ENCODE results near the gene BBC3. TPM values are rescaled to one million over a fixed set of nuclear protein-coding genes. Genes with fewer than 3 reads are reported as not detected.
"Not testable (repeated sequence)": the region's sequence is repeated elsewhere in the genome, so short reads cannot be mapped to it uniquely, and the experiment has no call there.

The BBC3 gene
- total and polyA plus RNA-seq, 9 donors = 2.7 to 3.8 (median 2.9) TPM

DNA sequence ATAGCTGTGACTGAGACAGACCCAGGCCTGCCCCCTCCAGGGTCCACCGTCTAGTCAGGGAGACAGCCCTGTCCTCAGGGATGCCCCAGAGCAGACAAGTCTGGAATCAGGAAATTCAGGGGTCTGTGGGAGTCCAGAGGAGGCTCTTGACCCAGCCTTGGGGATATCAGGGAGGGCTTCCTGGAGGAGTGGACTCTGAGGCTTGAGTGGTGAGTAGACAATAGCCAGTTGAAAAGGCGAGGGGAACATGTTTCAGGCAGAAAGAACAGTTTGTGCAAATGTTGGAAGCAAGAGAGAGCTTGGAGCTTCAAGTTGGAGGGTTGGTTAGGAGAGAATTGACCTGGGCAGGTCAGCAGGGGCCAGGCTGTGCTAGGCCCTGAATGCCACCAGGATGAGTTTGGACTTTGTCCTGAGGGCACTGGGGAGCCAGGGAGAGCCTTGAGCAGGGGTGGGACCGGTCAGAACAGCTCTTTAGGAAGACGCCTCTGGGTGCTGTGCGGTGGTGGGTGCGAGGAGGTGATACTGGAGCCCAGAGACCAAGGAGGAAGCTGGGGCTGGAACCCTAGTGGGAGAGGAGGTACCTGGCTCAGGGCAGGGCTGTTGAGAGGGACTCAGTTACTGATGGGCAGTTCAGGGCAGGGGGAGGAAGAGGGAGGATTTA is 28.0 kb upstream of the BBC3 start:
- Histone ChIP-seq H3K27me3 (ENCODE audit: control insufficient read depth, insufficient read depth, low read length) (no peaks in the 10 kb centered on the region), H3K4me1 (ENCODE audit: control insufficient read depth, insufficient read depth, low read length) (peaks cover 23% of the 10 kb centered on the region), H3K27ac (ENCODE audit: low read length) (no peak overlapping the region), H3K4me3 (ENCODE audit: low read length) (no peak overlapping the region), H3K36me3 (ENCODE audit: control insufficient read depth, insufficient read depth, low read length) (peaks cover 49% of the 10 kb centered on the region), H3K9me3 (replicated peaks; ENCODE audit: control insufficient read depth, low read depth, low read length) (no peaks in the 10 kb centered on the region)
- 90% methylated on average over 6 of the region's 6 CpGs for WGBS (ENCODE audit: insufficient coverage)
- no peak for DNase-seq

DNA sequence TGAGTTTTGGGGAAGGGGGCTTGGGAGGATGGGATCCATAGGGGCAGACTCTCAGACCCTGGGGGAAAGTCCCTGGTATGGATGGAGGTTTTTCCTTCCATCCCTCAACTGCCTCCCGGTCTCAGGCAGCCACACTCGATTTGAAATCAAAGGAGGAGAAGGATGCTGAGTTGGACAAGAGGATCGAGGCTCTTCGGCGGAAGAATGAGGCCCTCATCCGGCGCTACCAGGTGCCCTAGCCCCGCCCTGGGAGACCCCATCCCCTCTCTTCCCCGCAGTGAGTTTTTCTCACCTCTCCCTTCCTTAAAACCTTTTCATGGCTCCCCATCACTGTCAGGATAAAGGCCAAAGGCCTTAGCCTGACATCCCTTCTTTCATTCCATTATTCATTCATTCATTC is 27.4 kb upstream of the BBC3 start:
- Histone ChIP-seq H3K4me1 (ENCODE audit: control insufficient read depth, insufficient read depth, low read length) (peaks cover 23% of the 10 kb centered on the region), H3K36me3 (ENCODE audit: control insufficient read depth, insufficient read depth, low read length) (peaks cover 48% of the 10 kb centered on the region), H3K9me3 (replicated peaks; ENCODE audit: control insufficient read depth, low read depth, low read length) (no peaks in the 10 kb centered on the region), H3K4me3 (ENCODE audit: low read length) (peak overlapping the region; percentile 84), H3K27ac (ENCODE audit: low read length) (peak overlapping the region; percentile 100), H3K27me3 (ENCODE audit: control insufficient read depth, insufficient read depth, low read length) (no peaks in the 10 kb centered on the region)
- WGBS (ENCODE audit: insufficient coverage) = no CpG with 5 or more reads among the region's 9 CpGs
- no peak for DNase-seq

- Histone ChIP-seq H3K27ac (ENCODE audit: low read length) (peak overlapping the region; percentile 100), H3K4me1 (ENCODE audit: control insufficient read depth, insufficient read depth, low read length) (peaks cover 23% of the 10 kb centered on the region), H3K27me3 (ENCODE audit: control insufficient read depth, insufficient read depth, low read length) (no peaks in the 10 kb centered on the region), H3K9me3 (replicated peaks; ENCODE audit: control insufficient read depth, low read depth, low read length) (no peaks in the 10 kb centered on the region), H3K4me3 (ENCODE audit: low read length) (peak overlapping the region; percentile 84), H3K36me3 (ENCODE audit: control insufficient read depth, insufficient read depth, low read length) (peaks cover 40% of the 10 kb centered on the region)
- DNase-seq = no peak
- WGBS (ENCODE audit: insufficient coverage) = 1% methylated on average over 27 of the region's 29 CpGs
Measured at GRCh38 chr19:47257411-47258169, 26.6 kb upstream of the BBC3 start.

DNA sequence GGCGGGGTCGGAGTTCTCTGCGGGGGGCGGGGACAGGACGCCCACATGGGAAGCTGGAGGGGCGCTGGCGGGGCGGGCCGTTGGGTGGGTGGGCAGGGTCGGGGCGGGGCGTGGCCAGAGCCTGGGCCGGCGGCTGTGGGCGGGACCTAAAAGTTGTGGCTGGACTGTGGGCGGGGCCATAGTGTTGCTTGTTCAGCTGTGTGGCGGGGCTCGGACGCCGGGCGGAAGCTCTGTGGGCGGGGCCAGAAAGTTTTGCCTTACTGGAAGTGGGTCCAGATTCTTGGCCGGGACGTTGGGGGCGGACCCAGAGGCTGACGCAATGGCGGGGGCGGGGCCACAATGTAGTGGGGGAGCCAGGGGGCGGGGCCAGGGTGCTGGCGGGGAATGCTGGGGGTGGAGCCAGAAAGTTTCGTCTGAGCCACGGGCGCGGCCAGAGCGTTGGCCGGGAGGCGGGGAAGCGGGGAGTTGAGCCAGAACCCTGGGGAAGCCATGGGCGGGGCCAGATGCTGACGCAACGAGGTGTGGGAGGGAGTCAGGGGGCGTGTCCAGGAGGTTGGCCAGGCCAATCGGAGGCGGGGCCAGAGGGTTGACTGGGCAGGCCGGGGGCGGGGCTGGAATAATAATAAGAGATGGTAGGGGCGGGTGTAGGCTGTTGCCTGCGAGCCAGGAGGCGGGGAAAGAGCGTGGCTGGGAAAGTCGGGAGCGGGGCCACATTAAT is 25.9 kb upstream of the BBC3 start:
- Histone ChIP-seq H3K36me3 (ENCODE audit: control insufficient read depth, insufficient read depth, low read length) (peaks cover 36% of the 10 kb centered on the region), H3K4me1 (ENCODE audit: control insufficient read depth, insufficient read depth, low read length) (peaks cover 23% of the 10 kb centered on the region), H3K27me3 (ENCODE audit: control insufficient read depth, insufficient read depth, low read length) (no peaks in the 10 kb centered on the region), H3K4me3 (ENCODE audit: low read length) (peak overlapping the region; percentile 84), H3K9me3 (replicated peaks; ENCODE audit: control insufficient read depth, low read depth, low read length) (no peaks in the 10 kb centered on the region), H3K27ac (ENCODE audit: low read length) (peak overlapping the region; percentile 100)
- WGBS (ENCODE audit: insufficient coverage) = under 1% methylated on average over 42 of the region's 52 CpGs
- peak; percentile 99 for DNase-seq

- DNase-seq = peak; percentile 99
- H3K4me1 ChIP-seq (ENCODE audit: control insufficient read depth, insufficient read depth, low read length) = peaks cover 23% of the 10 kb centered on the region
- no peaks in the 10 kb centered on the region for H3K9me3 ChIP-seq (replicated peaks; ENCODE audit: control insufficient read depth, low read depth, low read length)
- H3K36me3 ChIP-seq (ENCODE audit: control insufficient read depth, insufficient read depth, low read length) = peaks cover 31% of the 10 kb centered on the region
- H3K27ac ChIP-seq (ENCODE audit: low read length) = peak within 1 kb of the TSS; percentile 100
- H3K27me3 ChIP-seq (ENCODE audit: control insufficient read depth, insufficient read depth, low read length) = no peaks in the 10 kb centered on the region
- WGBS (ENCODE audit: insufficient coverage) = 19% methylated on average over 44 of the region's 60 CpGs
- peak within 1 kb of the TSS; percentile 84 for H3K4me3 ChIP-seq (ENCODE audit: low read length)
Measured at GRCh38 chr19:47255879-47256692, 25.1 kb upstream of the BBC3 start, which contains the start of gene CCDC9. TSS of gene CCDC9 (plus strand) at chr19:47256525. CDS start at chr19:47258401, 1,876 bp downstream.

- WGBS (ENCODE audit: insufficient coverage) = no CpG with 5 or more reads among the region's 5 CpGs
- H3K27me3 ChIP-seq (ENCODE audit: control insufficient read depth, insufficient read depth, low read length) = no peaks in the 10 kb centered on the region
- no peaks in the 10 kb centered on the region for H3K9me3 ChIP-seq (replicated peaks; ENCODE audit: control insufficient read depth, low read depth, low read length)
- no peak overlapping the region for H3K4me3 ChIP-seq (ENCODE audit: low read length)
- peaks cover 23% of the 10 kb centered on the region for H3K4me1 ChIP-seq (ENCODE audit: control insufficient read depth, insufficient read depth, low read length)
- H3K27ac ChIP-seq (ENCODE audit: low read length) = no peak overlapping the region
- DNase-seq = no peak
- peaks cover 10% of the 10 kb centered on the region for H3K36me3 ChIP-seq (ENCODE audit: control insufficient read depth, insufficient read depth, low read length)
Measured at GRCh38 chr19:47253970-47254369, 23.0 kb upstream of the BBC3 start.

GRCh38 chr19:47253467-47253881 is 22.5 kb upstream of the BBC3 start:
- Histone ChIP-seq H3K27ac (ENCODE audit: low read length) (no peak overlapping the region), H3K9me3 (replicated peaks; ENCODE audit: control insufficient read depth, low read depth, low read length) (no peaks in the 10 kb centered on the region)
- 62% methylated on average over 2 of the region's 3 CpGs for WGBS (ENCODE audit: insufficient coverage)

DNA sequence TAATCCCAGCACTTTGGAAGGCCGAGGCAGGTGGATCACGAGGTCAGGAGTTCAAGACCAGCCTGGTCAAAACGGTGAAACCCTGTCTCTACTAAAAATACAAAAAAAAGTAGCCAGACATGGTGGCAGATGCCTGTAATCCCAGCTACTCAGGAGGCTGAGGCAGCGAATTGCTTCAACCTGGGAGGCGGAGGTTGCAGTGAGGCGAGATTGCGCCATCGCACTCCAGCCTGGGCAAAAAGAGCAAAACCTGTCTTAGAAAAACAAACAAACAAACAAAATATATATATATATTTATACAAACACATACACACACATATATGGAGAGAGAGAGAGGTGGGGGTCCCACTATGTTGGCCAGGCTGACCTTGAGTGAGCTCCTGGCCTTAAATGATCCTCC is 22.0 kb upstream of the BBC3 start:
- peaks cover 13% of the 10 kb centered on the region for H3K4me1 ChIP-seq (ENCODE audit: control insufficient read depth, insufficient read depth, low read length)
- not testable (repeated sequence) for H3K36me3 ChIP-seq (ENCODE audit: control insufficient read depth, insufficient read depth, low read length); H3K9me3 ChIP-seq (replicated peaks; ENCODE audit: control insufficient read depth, low read depth, low read length); DNase-seq; H3K27me3 ChIP-seq (ENCODE audit: control insufficient read depth, insufficient read depth, low read length); H3K4me3 ChIP-seq (ENCODE audit: low read length); H3K27ac ChIP-seq (ENCODE audit: low read length)
- WGBS (ENCODE audit: insufficient coverage) = 93% methylated on average over 3 of the region's 8 CpGs

More at GRCh38 chr19:47253467-47253881, 22.5 kb upstream of the BBC3 start:
- no peak for DNase-seq
- H3K4me3 ChIP-seq (ENCODE audit: low read length) = no peak overlapping the region
- no peaks in the 10 kb centered on the region for H3K27me3 ChIP-seq (ENCODE audit: control insufficient read depth, insufficient read depth, low read length)
- peaks cover 18% of the 10 kb centered on the region for H3K4me1 ChIP-seq (ENCODE audit: control insufficient read depth, insufficient read depth, low read length)
- H3K36me3 ChIP-seq (ENCODE audit: control insufficient read depth, insufficient read depth, low read length) = peaks cover 5% of the 10 kb centered on the region

DNA sequence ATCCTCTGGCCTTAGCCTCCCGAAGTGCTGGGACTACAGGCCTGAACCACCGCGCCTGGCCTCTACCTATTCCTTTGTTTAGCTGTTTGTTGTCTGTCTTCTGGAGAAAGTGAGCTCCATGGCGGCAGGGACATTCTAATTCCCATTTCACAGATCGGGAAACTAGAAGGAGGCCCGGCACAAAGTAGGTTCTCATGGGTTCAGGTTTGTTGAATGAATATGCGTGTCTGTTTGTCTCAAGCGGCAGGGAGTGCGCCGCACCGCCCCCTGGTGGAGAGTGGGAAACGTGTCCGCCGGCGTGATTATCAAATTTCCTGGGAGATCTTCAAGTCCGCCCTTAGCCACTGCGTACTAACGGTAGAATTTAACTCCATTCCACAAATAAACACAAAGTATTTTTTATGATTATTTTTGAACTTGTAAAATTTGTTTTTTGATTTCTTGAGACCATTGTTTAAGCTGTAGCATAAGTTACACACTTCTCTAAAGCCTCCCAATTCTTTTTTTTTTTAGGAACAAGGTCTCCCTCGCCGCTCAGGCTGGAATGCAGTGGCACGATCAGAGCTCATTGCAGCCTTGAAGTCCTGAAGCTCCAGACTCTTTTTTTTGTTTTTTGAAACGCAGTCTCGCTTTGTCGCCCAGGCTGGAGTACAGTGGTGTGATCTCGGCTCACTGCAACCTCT is 16.4 kb upstream of the BBC3 start:
- no peaks in the 10 kb centered on the region for H3K36me3 ChIP-seq (ENCODE audit: control insufficient read depth, insufficient read depth, low read length)
- WGBS (ENCODE audit: insufficient coverage) = 57% methylated on average over 7 of the region's 25 CpGs

More for the DNA sequence above, 16.4 kb upstream of the BBC3 start:
- Histone ChIP-seq H3K9me3 (replicated peaks; ENCODE audit: control insufficient read depth, low read depth, low read length) (no peaks in the 10 kb centered on the region), H3K27me3 (ENCODE audit: control insufficient read depth, insufficient read depth, low read length) (peaks cover 12% of the 10 kb centered on the region), H3K4me1 (ENCODE audit: control insufficient read depth, insufficient read depth, low read length) (peaks cover 15% of the 10 kb centered on the region), H3K27ac (ENCODE audit: low read length) (no peak overlapping the region), H3K4me3 (ENCODE audit: low read length) (no peak overlapping the region)
- peak; percentile 85 for DNase-seq
